ENCODE data around the gene MYRIP. TPM values are rescaled to one million over a fixed set of nuclear protein-coding genes. Genes with fewer than 3 reads are reported as not detected.

MYRIP gene
- total RNA-seq, 3 donors from 2014 or later, result 2.3 to 4.8 (median 2.6) TPM

DNA sequence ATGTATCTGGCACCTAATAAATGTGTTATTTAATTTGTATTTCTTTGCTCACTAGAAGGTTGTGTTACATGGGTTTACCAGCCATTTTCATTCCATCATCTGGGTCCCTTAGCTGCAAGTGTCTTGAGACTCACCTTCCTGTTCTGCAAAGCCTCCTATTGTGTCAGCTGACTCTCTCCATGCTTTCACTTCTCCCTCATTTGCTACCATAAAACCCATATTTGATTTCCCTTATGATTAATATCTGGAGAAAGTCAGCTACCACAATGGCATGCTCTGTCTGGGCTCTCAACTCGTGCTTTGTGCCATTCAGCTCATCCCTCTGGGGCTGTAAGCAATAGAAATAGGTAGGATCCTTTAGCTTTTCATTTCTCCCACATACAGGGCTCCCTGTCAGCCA, 420.6 kb downstream of the MYRIP start:
- Histone ChIP-seq H3K4me1 (no peaks in the 10 kb centered on the region), H3K36me3 (no peaks in the 10 kb centered on the region), H3K27ac (no peak overlapping the region), H3K27me3 (no peaks in the 10 kb centered on the region), H3K9me3 (no peaks in the 10 kb centered on the region), H3K4me3 (no peak overlapping the region)
- TF ChIP-seq, protein P1, sequence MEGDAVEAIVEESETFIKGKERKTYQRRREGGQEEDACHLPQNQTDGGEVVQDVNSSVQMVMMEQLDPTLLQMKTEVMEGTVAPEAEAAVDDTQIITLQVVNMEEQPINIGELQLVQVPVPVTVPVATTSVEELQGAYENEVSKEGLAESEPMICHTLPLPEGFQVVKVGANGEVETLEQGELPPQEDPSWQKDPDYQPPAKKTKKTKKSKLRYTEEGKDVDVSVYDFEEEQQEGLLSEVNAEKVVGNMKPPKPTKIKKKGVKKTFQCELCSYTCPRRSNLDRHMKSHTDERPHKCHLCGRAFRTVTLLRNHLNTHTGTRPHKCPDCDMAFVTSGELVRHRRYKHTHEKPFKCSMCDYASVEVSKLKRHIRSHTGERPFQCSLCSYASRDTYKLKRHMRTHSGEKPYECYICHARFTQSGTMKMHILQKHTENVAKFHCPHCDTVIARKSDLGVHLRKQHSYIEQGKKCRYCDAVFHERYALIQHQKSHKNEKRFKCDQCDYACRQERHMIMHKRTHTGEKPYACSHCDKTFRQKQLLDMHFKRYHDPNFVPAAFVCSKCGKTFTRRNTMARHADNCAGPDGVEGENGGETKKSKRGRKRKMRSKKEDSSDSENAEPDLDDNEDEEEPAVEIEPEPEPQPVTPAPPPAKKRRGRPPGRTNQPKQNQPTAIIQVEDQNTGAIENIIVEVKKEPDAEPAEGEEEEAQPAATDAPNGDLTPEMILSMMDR (IDR thresholded peaks at IDR 0.05), result no peak
- TF ChIP-seq POLR2AphosphoS5 (IDR thresholded peaks at IDR 0.05), result no peak
- no peak for TF ChIP-seq POLR2A (IDR thresholded peaks at IDR 0.05)
- DNase-seq (ENCODE audit: low spot score in 2 of 2), result no peak
- intact Hi-C loops (cut with DNase I; ENCODE audit: low total_unique reads), result no loop called here

DNA sequence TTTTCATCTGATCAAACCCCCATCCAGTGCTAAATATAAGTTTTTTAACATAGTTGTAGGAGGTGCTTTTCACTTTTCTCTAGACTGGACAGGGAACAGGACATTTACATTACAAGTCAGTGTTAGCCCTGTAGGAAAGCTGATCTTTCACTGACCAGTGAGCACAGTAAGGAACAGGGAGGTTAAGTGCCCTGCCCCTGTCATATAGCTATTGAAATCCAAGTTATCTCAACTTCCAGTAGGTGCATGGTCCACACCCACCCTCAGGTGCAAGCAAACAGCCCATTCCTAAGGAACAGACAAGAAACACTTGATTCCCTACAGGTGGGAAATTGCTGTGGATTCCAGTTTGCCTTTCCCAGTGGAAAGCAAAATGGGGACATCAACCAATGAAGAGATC, 421.0 kb downstream of the MYRIP start:
- H3K36me3 ChIP-seq, result no peaks in the 10 kb centered on the region
- no peak overlapping the region for H3K27ac ChIP-seq
- no peaks in the 10 kb centered on the region for H3K9me3 ChIP-seq
- no peak overlapping the region for H3K4me3 ChIP-seq
- TF ChIP-seq, protein P1 (IDR thresholded peaks at IDR 0.05), result no peak
- TF ChIP-seq POLR2AphosphoS5 (IDR thresholded peaks at IDR 0.05), result no peak
- TF ChIP-seq POLR2A (IDR thresholded peaks at IDR 0.05), result no peak
- no peak for DNase-seq (ENCODE audit: low spot score in 2 of 2)
- intact Hi-C loops (cut with DNase I; ENCODE audit: low total_unique reads), result no loop called here
- no peaks in the 10 kb centered on the region for H3K27me3 ChIP-seq
- no peaks in the 10 kb centered on the region for H3K4me1 ChIP-seq

DNA sequence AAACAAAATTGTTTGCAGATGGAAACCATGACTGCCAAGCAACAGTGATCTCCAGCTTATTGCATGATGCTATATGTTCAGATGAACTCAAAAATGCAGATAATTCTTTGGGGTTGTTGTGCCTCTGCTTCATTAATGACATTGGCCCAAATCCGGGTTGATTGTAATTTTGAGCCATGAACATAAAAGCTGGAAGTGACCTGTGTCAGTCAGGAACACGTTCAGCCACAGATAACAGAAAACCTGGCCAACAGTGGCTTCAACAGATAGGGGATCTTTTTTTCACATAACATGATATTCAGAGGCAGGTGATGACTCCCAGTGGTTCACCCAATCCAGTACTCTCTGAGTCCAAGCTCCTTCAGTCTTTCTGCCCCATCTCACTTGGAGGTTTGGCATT, 423.2 kb downstream of the MYRIP start:
- H3K9me3 ChIP-seq, result no peaks in the 10 kb centered on the region
- H3K4me1 ChIP-seq, result no peaks in the 10 kb centered on the region
- no peak overlapping the region for H3K27ac ChIP-seq
- no peaks in the 10 kb centered on the region for H3K27me3 ChIP-seq
- no peak for DNase-seq (ENCODE audit: low spot score in 2 of 2)
- H3K36me3 ChIP-seq, result no peaks in the 10 kb centered on the region
- TF ChIP-seq, protein P1 (IDR thresholded peaks at IDR 0.05), result no peak
- TF ChIP-seq POLR2AphosphoS5 (IDR thresholded peaks at IDR 0.05) (no peak), POLR2A (IDR thresholded peaks at IDR 0.05) (no peak)
- intact Hi-C loops (cut with DNase I; ENCODE audit: low total_unique reads), result no loop called here
- no peak overlapping the region for H3K4me3 ChIP-seq

- no peak overlapping the region for H3K4me3 ChIP-seq
- intact Hi-C loops (cut with DNase I; ENCODE audit: low total_unique reads), result no loop called here
- H3K4me1 ChIP-seq, result no peaks in the 10 kb centered on the region
- no peak overlapping the region for H3K27ac ChIP-seq
- no peaks in the 10 kb centered on the region for H3K9me3 ChIP-seq
- no peak for DNase-seq (ENCODE audit: low spot score in 2 of 2)
- H3K27me3 ChIP-seq, result no peaks in the 10 kb centered on the region
- H3K36me3 ChIP-seq, result no peaks in the 10 kb centered on the region
- TF ChIP-seq POLR2AphosphoS5 (IDR thresholded peaks at IDR 0.05) (no peak), POLR2A (IDR thresholded peaks at IDR 0.05) (no peak)
These were observed 427.8 kb downstream of the MYRIP start for GRCh38 chr3:40237159-40237558.

DNA sequence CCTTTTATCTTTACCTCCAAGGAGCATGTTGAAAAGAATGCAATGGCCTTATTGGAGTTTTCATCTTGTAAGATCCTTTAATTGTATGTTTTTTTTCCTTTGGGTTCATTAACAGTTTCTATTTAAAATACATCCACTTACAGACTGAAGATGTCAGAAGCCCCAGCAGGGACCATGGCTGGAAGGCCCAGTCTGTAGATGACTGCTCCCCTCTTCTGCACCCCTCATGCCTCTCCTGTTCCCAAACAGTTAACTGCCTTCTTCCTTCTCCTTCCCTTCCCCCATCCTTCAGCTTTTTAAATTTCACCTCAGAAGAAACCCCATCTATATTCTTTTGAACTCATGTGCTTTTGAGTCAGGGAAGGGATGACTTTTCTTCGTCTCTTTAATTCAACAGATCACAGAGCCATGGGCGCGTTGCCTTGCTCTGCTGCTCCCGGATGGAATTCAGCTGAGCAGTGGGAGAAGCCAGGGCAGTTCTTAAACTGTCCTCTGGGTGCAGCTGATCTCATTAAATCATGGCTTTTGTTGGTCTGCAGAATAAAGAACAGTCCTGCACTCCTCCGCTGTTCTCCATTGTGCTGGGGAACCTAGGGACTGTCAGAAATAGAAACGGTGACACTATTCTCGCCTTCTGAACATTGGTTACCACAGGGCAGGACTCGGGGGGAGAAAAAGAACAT, 428.6 kb downstream of the MYRIP start:
- intact Hi-C loops (cut with DNase I; ENCODE audit: low total_unique reads), result no loop called here
- H3K27ac ChIP-seq, result no peak overlapping the region

More for the DNA sequence above, 428.6 kb downstream of the MYRIP start:
- Histone ChIP-seq H3K27me3 (no peaks in the 10 kb centered on the region), H3K4me1 (no peaks in the 10 kb centered on the region), H3K9me3 (no peaks in the 10 kb centered on the region), H3K36me3 (no peaks in the 10 kb centered on the region), H3K4me3 (no peak overlapping the region)
- TF ChIP-seq POLR2A (IDR thresholded peaks at IDR 0.05), result no peak
- TF ChIP-seq, protein P1 (IDR thresholded peaks at IDR 0.05), result no peak
- no peak for DNase-seq (ENCODE audit: low spot score in 2 of 2)
